Testis (tissue), 2 donors: ENCODE results near the gene RBM33.

Source experiments
- CTCF ChIP-seq, 3 experiments: fragments of 450-650 bp in 2 of 3; fragments of 200-600 bp in 1 of 3; sonication (generic) in 1 of 3; IDR thresholded peaks; one replicate each; pipeline ENCODE4 v1.5.1; 2016 to 2019; ENCODE audit warnings: antibody characterized with exemption in 3 of 3, mild to moderate bottlenecking in 2 of 3, moderate library complexity in 1 of 3
- POLR2A ChIP-seq: fragments of 450-650 bp; IDR thresholded peaks from one replicate; pipeline ENCODE4 v1.6.1; 2017; ENCODE audit warnings: antibody characterized with exemption, mild to moderate bottlenecking, moderate library complexity

DNA sequence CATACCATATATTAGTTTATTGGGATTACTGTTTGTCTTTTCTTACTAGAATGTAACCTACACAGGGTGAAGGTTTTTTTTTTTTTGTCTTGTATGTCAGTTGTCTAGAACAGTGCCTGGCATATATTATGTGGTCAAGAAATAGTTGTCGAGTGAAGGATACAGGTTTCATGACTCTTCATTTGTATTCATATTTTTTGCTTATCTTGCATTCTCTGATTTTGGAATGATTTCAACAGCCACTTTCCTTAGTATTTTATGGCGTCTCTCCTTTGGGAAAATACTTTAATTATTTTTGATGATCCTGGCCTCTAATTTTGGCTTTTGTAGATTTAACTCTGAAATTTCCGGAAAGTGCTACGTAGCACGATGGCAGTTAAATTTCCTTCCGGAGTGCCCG is 12.4 kb downstream of the RBM33 start:
- TF ChIP-seq POLR2A, result no peak
- no peak for TF ChIP-seq CTCF (IDR thresholded peaks at IDR 0.05)
